Measurements from ENCODE around the gene CNOT1.
"Not testable (repeated sequence)": the region's sequence is repeated elsewhere in the genome, so short reads cannot be mapped to it uniquely, and the experiment has no call there.

The CNOT1 gene

DNA sequence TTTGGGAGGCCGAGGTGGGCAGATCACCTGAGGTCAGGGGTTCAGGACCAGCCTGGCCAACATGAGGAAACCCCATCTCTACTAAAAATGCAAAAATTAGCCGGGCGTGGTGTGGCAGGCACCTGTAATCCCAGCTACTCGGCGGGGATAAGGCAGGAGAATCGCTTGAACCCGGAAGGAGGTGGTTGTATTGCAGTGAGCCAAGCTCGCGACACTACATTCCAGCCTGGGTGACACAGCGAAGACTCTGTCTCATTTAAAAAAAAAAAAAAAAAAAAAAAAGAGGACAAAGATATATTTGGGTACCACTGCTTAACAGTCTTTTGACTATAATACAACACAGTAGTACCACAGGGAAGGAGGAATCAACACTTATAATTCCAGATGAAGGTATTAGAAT is 9.2 kb downstream of the CNOT1 start:
- Mint-ChIP-seq H3K27ac (peak overlapping the region; percentile 35), H3K27me3 (no peaks in the 10 kb centered on the region), H3K9me3 (no peaks in the 10 kb centered on the region), H3K36me3 (ENCODE audit: low read depth) (peaks cover 45% of the 10 kb centered on the region), H3K4me1 (peaks cover 32% of the 10 kb centered on the region), H3K4me3 (no peak overlapping the region)
- DNase-seq, result no peak
- no peak for ATAC-seq

DNA sequence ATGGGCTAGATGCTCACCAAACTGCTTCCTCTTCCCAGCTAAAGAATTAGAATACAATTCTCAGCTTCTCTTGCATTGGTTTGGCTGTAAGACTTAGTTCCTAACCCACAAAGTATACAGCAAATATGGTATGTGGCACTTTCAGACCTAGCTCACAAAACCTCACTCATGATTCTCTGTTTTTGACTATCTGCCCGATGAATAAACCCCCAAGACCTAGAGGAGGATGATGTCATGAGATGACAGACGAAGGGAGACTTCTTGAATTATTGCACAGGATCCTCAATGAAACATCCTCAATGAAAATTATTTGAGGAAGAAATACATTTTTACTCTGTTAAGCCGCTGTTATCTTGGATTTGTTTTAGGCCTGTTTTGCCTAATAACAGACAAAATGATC is 14.3 kb downstream of the CNOT1 start:
- Mint-ChIP-seq H3K4me3 (no peak overlapping the region), H3K9me3 (no peaks in the 10 kb centered on the region), H3K27ac (no peak overlapping the region), H3K4me1 (peaks cover 34% of the 10 kb centered on the region), H3K27me3 (no peaks in the 10 kb centered on the region), H3K36me3 (ENCODE audit: low read depth) (peaks cover 29% of the 10 kb centered on the region)
- ATAC-seq, result peak; percentile 28
- DNase-seq, result no peak

DNA sequence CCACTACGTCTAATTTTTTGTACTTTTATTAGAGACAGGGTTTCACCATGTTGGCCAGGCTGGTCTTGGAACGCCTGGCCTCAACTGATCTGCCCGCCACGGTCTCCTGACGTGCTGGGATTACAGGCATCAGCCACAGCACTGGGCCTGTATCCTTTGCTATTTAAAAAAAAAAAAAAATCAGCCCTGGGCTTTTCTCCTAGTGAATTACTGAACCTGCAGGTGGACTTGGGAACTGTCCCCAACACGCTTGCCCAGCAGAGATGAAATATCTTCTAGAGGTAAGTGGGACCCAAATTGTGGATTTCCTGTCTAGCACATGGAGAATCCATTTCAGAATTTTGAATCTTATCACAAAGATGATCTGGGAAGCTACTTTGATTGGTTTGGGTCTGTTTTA is 14.8 kb downstream of the CNOT1 start:
- no peaks in the 10 kb centered on the region for H3K9me3 Mint-ChIP-seq
- ATAC-seq (no peak), DNase-seq (no peak)
- peaks cover 31% of the 10 kb centered on the region for H3K4me1 Mint-ChIP-seq
- peaks cover 26% of the 10 kb centered on the region for H3K36me3 Mint-ChIP-seq (ENCODE audit: low read depth)
- no peak overlapping the region for H3K27ac Mint-ChIP-seq
- H3K4me3 Mint-ChIP-seq, result no peak overlapping the region
- no peaks in the 10 kb centered on the region for H3K27me3 Mint-ChIP-seq

DNA sequence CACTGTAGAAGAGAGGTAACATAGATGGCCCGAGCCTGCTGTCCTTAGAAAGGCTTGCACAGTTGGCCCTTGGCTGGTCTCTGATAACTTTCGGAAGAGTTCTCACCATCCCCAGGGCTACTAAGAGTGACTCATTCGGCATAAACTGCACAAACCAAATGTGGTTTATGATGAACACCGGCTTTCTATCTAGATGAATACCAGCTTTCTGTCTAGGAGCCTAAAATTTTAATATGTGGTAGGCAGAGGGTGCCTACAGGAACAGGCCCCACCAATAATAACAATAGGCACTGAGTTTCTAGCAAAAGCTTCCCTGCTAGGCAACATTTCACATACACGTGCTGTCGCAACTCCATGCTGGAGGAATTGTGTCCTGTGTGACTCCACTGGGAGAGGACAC is 15.4 kb downstream of the CNOT1 start:
- H3K4me1 Mint-ChIP-seq, result peaks cover 29% of the 10 kb centered on the region
- no peaks in the 10 kb centered on the region for H3K9me3 Mint-ChIP-seq
- H3K27me3 Mint-ChIP-seq, result no peaks in the 10 kb centered on the region
- H3K27ac Mint-ChIP-seq, result no peak overlapping the region
- H3K36me3 Mint-ChIP-seq (ENCODE audit: low read depth), result peaks cover 25% of the 10 kb centered on the region
- no peak overlapping the region for H3K4me3 Mint-ChIP-seq
- peak; percentile 28 for ATAC-seq
- DNase-seq, result no peak

DNA sequence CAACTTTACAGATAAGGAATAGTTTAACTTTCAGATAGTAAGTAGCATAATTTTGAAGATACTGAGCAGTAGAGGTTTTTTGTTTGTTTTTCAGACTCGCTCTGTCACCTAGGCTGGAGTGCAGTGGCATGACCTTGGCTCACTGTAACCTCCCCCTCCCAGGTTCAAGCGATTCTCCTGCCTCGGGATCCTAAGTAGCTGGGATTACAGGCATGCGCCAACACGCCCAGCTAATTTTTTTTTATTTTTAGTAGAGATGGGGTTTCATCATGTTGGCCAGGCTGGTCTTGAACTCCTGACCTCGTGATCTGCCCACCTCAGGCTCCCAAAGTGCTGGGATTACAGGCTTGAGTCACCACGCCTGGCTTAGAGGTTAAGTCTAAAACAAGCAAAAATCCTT is 16.7 kb downstream of the CNOT1 start:
- not testable (repeated sequence) for ATAC-seq

DNA sequence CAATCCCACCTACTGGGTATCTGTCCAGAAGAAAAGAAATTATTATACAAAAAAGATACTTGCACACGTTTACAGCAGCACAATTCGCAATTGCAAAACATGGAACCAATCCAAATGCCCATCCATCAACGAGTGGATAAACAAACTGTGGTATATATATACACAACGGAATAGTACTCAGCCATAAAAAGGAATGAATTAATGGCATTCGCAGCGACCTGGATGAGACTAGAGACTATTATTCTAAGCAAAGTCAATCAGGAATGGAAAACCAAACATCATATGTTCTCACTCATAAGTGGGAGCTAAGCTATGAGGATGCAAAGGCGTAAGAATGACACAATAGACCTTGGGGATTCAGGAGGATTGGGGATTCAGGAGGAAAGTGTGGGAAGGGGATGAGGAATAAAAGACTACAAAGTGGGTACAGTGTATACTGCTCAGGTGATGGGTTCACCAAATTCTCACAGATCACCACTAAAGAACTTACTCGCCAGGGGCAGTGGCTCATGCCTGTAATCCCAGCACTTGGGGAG is 21.0 kb downstream of the CNOT1 start:
- no peaks in the 10 kb centered on the region for H3K27me3 Mint-ChIP-seq
- H3K27ac Mint-ChIP-seq, result no peak overlapping the region
- no peaks in the 10 kb centered on the region for H3K9me3 Mint-ChIP-seq
- no peak overlapping the region for H3K4me3 Mint-ChIP-seq
- peaks cover 39% of the 10 kb centered on the region for H3K4me1 Mint-ChIP-seq
- H3K36me3 Mint-ChIP-seq (ENCODE audit: low read depth), result peaks cover 38% of the 10 kb centered on the region
- DNase-seq (no peak), ATAC-seq (no peak)

More for the DNA sequence above, 16.7 kb downstream of the CNOT1 start:
- not testable (repeated sequence) for H3K4me3 Mint-ChIP-seq, DNase-seq, H3K9me3 Mint-ChIP-seq, H3K27me3 Mint-ChIP-seq, H3K27ac Mint-ChIP-seq
- Mint-ChIP-seq H3K4me1 (peaks cover 38% of the 10 kb centered on the region), H3K36me3 (ENCODE audit: low read depth) (peaks cover 29% of the 10 kb centered on the region)

DNA sequence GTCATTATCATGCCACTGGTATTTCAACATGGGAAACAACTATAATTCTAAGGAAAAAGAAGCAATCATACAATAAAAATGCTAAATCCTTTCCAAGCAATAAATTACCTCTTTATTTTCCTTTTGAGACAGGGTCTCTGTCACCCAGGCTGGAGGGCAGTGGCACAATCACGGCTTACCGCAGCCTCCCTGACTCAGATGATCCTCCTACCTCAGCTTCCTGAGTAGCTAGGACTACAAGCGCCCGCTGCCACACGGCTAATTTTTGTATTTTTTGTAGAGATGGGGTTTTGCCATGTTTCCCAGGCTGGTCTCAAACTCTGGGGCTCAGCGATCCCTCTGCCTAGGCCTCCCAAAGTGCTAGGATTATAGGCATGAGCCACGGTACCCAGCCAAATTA is 24.1 kb downstream of the CNOT1 start:
- no peak overlapping the region for H3K4me3 Mint-ChIP-seq
- H3K36me3 Mint-ChIP-seq (ENCODE audit: low read depth), result peaks cover 35% of the 10 kb centered on the region
- H3K27ac Mint-ChIP-seq, result no peak overlapping the region
- no peaks in the 10 kb centered on the region for H3K27me3 Mint-ChIP-seq
- DNase-seq (no peak), ATAC-seq (no peak)
- H3K9me3 Mint-ChIP-seq, result no peaks in the 10 kb centered on the region
- peaks cover 45% of the 10 kb centered on the region for H3K4me1 Mint-ChIP-seq

DNA sequence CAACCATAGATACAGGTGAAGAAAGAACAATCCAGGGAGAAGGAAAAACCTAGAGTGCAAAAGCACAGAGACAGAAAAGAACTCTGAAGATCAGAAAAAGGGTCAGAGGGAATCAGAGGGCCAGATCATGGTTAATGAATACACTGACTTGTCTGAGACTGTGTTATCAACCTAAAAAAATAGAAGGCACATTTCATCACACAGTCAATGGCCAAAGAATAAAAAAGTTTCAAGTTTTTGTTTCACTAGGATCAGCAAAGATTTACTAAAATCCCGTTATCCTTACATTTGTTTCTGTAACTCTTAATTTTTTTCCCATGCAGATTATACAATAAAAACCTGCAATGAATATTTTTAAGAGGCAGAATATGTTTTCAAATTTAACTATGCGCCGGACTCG is 38.5 kb downstream of the CNOT1 start:
- H3K36me3 Mint-ChIP-seq (ENCODE audit: low read depth), result peaks cover 67% of the 10 kb centered on the region
- ATAC-seq, result no peak

DNA sequence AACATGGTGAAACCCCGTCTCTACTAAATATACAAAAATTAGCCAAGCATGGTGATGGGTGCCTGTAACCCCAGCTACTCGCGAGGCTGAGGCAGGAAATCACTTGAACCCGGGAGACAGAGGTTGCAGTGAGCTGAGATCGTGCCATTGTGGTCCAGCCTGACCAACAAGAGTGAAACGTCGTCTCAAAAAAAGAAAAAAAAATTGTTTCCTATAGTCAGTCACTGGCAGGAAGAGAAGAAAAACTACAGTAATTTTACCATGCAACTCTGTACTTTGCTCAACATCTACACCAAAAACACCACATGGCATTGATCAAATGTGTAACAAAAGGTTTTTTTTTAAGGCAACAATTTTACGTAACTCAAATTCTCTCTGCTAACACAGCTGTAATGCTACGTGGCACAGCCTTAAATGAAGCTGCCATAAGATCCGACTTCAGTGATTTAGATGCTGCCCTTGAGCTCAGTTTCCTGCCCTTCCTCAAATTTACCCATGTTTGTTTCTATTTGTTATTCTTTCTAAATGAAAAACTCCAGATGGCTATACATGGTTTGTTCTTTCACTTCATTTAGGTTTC is 40.2 kb downstream of the CNOT1 start:
- no peak overlapping the region for H3K27ac Mint-ChIP-seq
- peaks cover 72% of the 10 kb centered on the region for H3K36me3 Mint-ChIP-seq (ENCODE audit: low read depth)
- no peaks in the 10 kb centered on the region for H3K27me3 Mint-ChIP-seq
- peaks cover 17% of the 10 kb centered on the region for H3K4me1 Mint-ChIP-seq
- no peaks in the 10 kb centered on the region for H3K9me3 Mint-ChIP-seq
- DNase-seq (no peak), ATAC-seq (no peak)
- no peak overlapping the region for H3K4me3 Mint-ChIP-seq

More for the DNA sequence above, 38.5 kb downstream of the CNOT1 start:
- Mint-ChIP-seq H3K4me1 (peaks cover 11% of the 10 kb centered on the region), H3K27me3 (no peaks in the 10 kb centered on the region), H3K27ac (no peak overlapping the region), H3K4me3 (no peak overlapping the region), H3K9me3 (no peaks in the 10 kb centered on the region)
- no peak for DNase-seq

DNA sequence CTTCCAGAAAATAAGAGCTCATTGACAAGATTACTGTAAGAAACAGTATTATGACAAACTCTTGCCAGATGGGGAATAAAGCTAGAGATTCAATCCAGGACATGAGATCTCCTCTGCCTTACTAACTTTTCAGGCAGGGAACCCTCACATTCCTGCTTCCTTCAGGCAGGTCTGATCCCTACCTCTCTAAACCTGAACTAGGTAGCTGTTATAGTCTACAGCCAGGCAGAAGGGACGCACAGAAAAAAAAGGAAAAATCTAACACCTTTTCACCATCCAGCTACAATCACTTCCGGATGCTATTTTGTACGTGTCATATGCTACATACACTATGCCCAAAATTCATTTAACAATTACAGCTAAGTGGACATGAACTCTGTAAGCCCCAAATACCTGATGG is 41.2 kb downstream of the CNOT1 start:
- no peak overlapping the region for H3K27ac Mint-ChIP-seq
- H3K4me3 Mint-ChIP-seq, result no peak overlapping the region
- H3K36me3 Mint-ChIP-seq (ENCODE audit: low read depth), result peaks cover 72% of the 10 kb centered on the region
- H3K9me3 Mint-ChIP-seq, result no peaks in the 10 kb centered on the region
- no peak for ATAC-seq
- no peaks in the 10 kb centered on the region for H3K27me3 Mint-ChIP-seq
- peaks cover 17% of the 10 kb centered on the region for H3K4me1 Mint-ChIP-seq
- no peak for DNase-seq

DNA sequence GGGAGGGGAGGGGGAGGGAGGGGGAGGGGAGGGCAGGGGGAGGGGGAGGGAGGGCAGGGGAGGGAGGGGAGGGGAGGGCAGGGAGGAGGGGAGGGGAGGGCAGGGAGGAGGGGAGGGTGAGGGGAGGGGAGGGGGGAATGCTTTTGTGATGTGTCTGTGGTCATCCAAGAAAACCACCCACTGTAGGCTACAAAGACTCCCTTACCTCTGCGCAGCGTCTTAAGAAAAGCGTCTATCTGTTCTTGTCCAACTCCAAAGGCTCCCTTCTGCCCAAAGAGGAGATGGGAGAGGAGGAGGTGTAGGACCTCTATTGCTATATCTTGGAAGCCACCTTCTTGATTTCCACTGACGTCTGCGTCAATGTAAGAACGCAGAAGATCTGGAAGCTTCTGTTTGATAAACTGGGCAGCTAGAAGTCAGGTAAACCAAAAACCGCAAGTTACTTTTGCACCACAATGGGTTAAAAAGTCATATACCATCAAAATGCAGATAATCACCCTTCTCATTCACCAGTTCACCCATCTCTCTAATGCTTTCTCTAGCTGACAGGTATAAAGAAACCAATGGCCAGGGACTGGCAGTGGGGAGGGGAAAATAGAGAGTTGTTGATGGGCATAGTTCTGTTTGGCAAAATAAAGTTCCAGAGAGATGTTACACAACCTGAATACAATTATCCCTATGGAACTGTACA is 43.1 kb downstream of the CNOT1 start:
- ATAC-seq, result no peak
- peak overlapping the region; percentile 53 for H3K27ac Mint-ChIP-seq
- no peak for DNase-seq
- peaks cover 74% of the 10 kb centered on the region for H3K36me3 Mint-ChIP-seq (ENCODE audit: low read depth)
- no peaks in the 10 kb centered on the region for H3K9me3 Mint-ChIP-seq
- no peaks in the 10 kb centered on the region for H3K27me3 Mint-ChIP-seq
- H3K4me3 Mint-ChIP-seq, result no peak overlapping the region
- peaks cover 22% of the 10 kb centered on the region for H3K4me1 Mint-ChIP-seq

DNA sequence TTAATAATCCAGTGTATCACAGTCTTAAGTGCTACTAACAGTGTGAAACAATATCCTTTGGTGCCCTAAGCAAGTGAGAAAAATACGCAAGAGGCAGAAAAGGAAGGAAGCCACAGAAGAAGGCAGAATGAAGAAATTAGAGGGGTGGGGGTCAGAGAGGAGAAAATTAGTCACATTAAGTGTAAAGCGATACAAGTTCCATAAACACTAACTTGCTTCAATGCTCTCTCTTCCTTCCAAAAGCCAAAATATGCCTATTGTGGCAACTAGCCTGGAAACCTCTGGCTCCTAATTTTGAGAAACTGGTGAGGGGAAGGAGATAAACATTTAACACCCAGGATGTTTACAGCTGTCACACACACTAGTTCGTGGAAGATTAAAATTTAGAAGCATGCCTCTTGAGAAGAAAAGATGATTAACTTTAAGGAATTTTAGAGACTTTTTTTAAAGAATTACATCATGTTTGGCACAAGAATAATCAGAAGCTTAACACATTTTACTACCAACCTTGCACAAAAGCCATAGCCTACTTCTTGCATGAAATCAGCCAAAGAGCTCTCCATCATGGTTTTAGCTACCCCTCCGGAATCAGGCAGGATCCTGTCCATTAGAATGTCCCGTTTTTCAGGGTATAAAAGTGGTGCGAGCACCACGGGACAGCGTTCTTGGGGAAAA is 44.7 kb downstream of the CNOT1 start:
- H3K27ac Mint-ChIP-seq, result peak overlapping the region; percentile 41
- no peak for ATAC-seq
- DNase-seq, result no peak
- H3K9me3 Mint-ChIP-seq, result no peaks in the 10 kb centered on the region
- peaks cover 22% of the 10 kb centered on the region for H3K4me1 Mint-ChIP-seq
- H3K27me3 Mint-ChIP-seq, result no peaks in the 10 kb centered on the region
- peaks cover 78% of the 10 kb centered on the region for H3K36me3 Mint-ChIP-seq (ENCODE audit: low read depth)
- no peak overlapping the region for H3K4me3 Mint-ChIP-seq

DNA sequence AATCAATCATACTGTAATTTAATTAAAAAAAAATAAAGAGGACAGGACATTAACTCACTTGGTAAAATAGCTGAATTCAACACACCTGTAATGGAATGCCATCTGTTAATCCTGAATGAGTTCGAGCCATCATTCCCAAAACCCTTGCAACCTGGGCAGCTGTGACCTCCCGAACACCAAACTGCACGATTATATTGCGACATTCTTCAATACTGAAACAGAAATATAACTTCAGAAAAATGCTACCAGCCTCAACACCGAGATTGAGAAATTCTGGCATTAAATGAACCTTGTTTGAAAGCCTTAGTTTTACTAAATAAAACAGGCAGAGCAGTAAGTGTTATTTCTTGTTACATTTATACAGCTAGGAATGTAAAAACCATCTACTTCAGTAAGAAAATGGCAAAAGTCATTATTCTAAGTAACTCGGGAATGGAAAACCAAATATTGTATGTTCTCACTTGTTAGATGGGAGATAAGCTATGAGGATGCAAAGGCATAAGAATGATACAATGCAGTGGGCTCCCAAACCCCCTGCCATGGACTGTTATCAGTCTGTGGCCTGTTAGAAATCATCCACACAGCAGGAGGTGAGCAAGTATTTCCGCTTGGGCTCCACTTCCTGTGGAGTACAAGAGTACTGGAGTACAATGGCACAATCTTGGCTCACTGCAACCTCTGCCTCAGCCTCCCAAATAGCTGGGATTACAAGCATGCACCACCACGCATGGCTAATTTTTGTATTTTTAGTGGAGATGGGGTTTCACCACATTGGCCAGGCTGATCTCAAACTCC is 46.5 kb downstream of the CNOT1 start:
- ATAC-seq (peak; percentile 73), DNase-seq (peak; percentile 6)
- Mint-ChIP-seq H3K27ac (peak overlapping the region; percentile 72), H3K36me3 (ENCODE audit: low read depth) (peaks cover 78% of the 10 kb centered on the region), H3K4me1 (peaks cover 22% of the 10 kb centered on the region), H3K9me3 (no peaks in the 10 kb centered on the region), H3K27me3 (no peaks in the 10 kb centered on the region), H3K4me3 (no peak overlapping the region)

DNA sequence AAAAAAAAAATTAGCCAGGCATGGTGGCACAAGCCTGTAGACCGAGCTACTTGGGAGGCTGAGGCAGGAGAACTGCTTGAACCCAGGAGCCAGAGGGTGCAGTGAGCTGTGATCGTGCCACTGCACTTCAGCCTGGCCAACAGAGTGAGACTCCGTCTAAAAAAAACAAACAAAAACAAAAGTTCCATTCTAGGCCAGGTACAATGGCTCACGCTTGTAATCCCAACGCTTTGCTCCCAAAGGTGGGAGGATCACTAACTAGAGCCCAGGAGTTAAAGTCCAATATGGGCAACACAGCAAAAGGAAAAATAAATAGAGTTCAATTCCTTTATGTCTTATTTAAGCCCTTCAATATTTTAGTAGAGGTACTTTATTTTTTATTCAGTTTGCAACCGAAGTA is 47.5 kb downstream of the CNOT1 start:
- Mint-ChIP-seq H3K27ac (no peak overlapping the region), H3K4me1 (peaks cover 16% of the 10 kb centered on the region), H3K27me3 (no peaks in the 10 kb centered on the region), H3K36me3 (ENCODE audit: low read depth) (peaks cover 77% of the 10 kb centered on the region), H3K9me3 (no peaks in the 10 kb centered on the region), H3K4me3 (no peak overlapping the region)
- ATAC-seq (no peak), DNase-seq (no peak)

All from activated naive CD8-positive, alpha-beta T cell treated with anti-CD3 and anti-CD28 coated beads, Interleukin-2, amount 50 U/mL, for 24 hours (primary cell).